WTC11 (cell line): ENCODE results near the gene ZNF598. TPM values are rescaled to one million over a fixed set of nuclear protein-coding genes. Genes with fewer than 3 reads are reported as not detected.
A peak's percentile ranks its signal among the peaks of the same experiment; 100 is the strongest.

Experiments
- ATF1 ChIP-seq: sonication (generic); formaldehyde crosslinking; IDR thresholded peaks from 2 replicates; pipeline ENCODE4 v1.8.1; 2023; ENCODE audit warnings: mild to moderate bottlenecking, moderate library complexity, missing genetic modification reagents
- CBFB ChIP-seq: sonication (generic); formaldehyde crosslinking; IDR thresholded peaks from 2 replicates; pipeline ENCODE4 v1.8.1; 2022; ENCODE audit warnings: mild to moderate bottlenecking, low read depth, missing genetic modification reagents
- CREM ChIP-seq: sonication (generic); formaldehyde crosslinking; IDR thresholded peaks from 2 replicates; pipeline ENCODE4 v1.8.1; 2022; ENCODE audit warnings: mild to moderate bottlenecking, missing genetic modification reagents, moderate library complexity
- ELF4 ChIP-seq: sonication (generic); formaldehyde crosslinking; IDR thresholded peaks from 2 replicates; pipeline ENCODE4 v1.8.1; 2022; ENCODE audit warnings: low read depth, mild to moderate bottlenecking, moderate library complexity, missing genetic modification reagents
- ESRRA ChIP-seq: sonication (generic); formaldehyde crosslinking; IDR thresholded peaks from 2 replicates; pipeline ENCODE4 v1.8.1; 2022; ENCODE audit warnings: mild to moderate bottlenecking, missing genetic modification reagents, borderline replicate concordance
- FOXK1 ChIP-seq: sonication (generic); formaldehyde crosslinking; IDR thresholded peaks from 2 replicates; pipeline ENCODE4 v1.8.0; 2022; ENCODE audit warnings: mild to moderate bottlenecking, moderate library complexity, missing genetic modification reagents
- FOXP1 ChIP-seq: sonication (generic); formaldehyde crosslinking; IDR thresholded peaks from 2 replicates; pipeline ENCODE4 v1.8.0; 2022; ENCODE audit warnings: missing genetic modification reagents, mild to moderate bottlenecking, moderate library complexity, borderline replicate concordance
- NFYB ChIP-seq: sonication (generic); formaldehyde crosslinking; conservative IDR thresholded peaks from 2 replicates; pipeline ENCODE4 v1.8.0; 2022; ENCODE audit warnings: low read depth, missing genetic modification reagents
- PRRX2 ChIP-seq: fragments of 250-450 bp; sonication (Bioruptor Pico); IDR thresholded peaks from 2 replicates; pipeline ENCODE4 v1.8.0; 2021; ENCODE audit warnings: mild to moderate bottlenecking
- SMAD3 ChIP-seq: sonication (generic); formaldehyde crosslinking; IDR thresholded peaks from 2 replicates; pipeline ENCODE4 v1.8.0; 2022; ENCODE audit warnings: missing genetic modification reagents, mild to moderate bottlenecking, borderline replicate concordance
- SOX15 ChIP-seq: fragments of 250-450 bp; sonication (Bioruptor Pico); IDR thresholded peaks from 2 replicates; pipeline ENCODE4 v1.9.0; 2021; ENCODE audit warnings: mild to moderate bottlenecking
- TEAD1 ChIP-seq: sonication (generic); formaldehyde crosslinking; IDR thresholded peaks from 2 replicates; pipeline ENCODE4 v1.8.0; 2022; ENCODE audit warnings: mild to moderate bottlenecking, missing genetic modification reagents
- TP53 ChIP-seq: sonication (generic); formaldehyde crosslinking; IDR thresholded peaks from 2 replicates; pipeline ENCODE4 v1.8.1; 2023; ENCODE audit warnings: mild to moderate bottlenecking, missing genetic modification reagents
- ZNF138 ChIP-seq: sonication (generic); formaldehyde crosslinking; conservative IDR thresholded peaks from 2 replicates; pipeline ENCODE4 v1.8.1; 2022; ENCODE audit warnings: mild to moderate bottlenecking, moderate library complexity, missing genetic modification reagents
- ZNF671 ChIP-seq: fragments of 250-450 bp; sonication (Bioruptor Pico); IDR thresholded peaks from 2 replicates; pipeline ENCODE4 v1.8.0; 2021; ENCODE audit warnings: mild to moderate bottlenecking
- total RNA-seq: library from RNA; stranded (reverse); gene quantifications from 3 replicates; pipeline ENCODE4 v1.2.3, GENCODE V29; 2021
- TF ChIP-seq, protein P1 (sequence below): sonication (generic); formaldehyde crosslinking; IDR thresholded peaks from 2 replicates; pipeline ENCODE4 v1.8.0; 2023; ENCODE audit warnings: missing genetic modification reagents, mild to moderate bottlenecking, borderline replicate concordance
- TF ChIP-seq, protein P2 (sequence below): sonication (generic); formaldehyde crosslinking; IDR thresholded peaks from 2 replicates; pipeline ENCODE4 v1.8.0; 2022; ENCODE audit warnings: mild to moderate bottlenecking, missing genetic modification reagents
- TF ChIP-seq, protein P3 (sequence below): sonication (generic); formaldehyde crosslinking; IDR thresholded peaks from 2 replicates; pipeline ENCODE4 v1.8.1; 2023; ENCODE audit warnings: mild to moderate bottlenecking, missing genetic modification reagents, moderate library complexity
- TF ChIP-seq, protein P4 (sequence below): sonication (generic); formaldehyde crosslinking; IDR thresholded peaks from 2 replicates; pipeline ENCODE4 v1.8.1; 2023; ENCODE audit warnings: mild to moderate bottlenecking, missing genetic modification reagents, moderate library complexity
- TF ChIP-seq, protein P5 (sequence below): sonication (generic); formaldehyde crosslinking; IDR thresholded peaks from 2 replicates; pipeline ENCODE4 v1.8.1; 2022; ENCODE audit warnings: missing genetic modification reagents, borderline replicate concordance
- TF ChIP-seq, protein P6 (sequence below): fragments of 250-450 bp; sonication (Bioruptor Pico); IDR thresholded peaks from 2 replicates; pipeline ENCODE4 v1.9.0; 2021; ENCODE audit warnings: mild to moderate bottlenecking, borderline replicate concordance
- TF ChIP-seq, protein P7 (sequence below): sonication (generic); formaldehyde crosslinking; IDR thresholded peaks from 2 replicates; pipeline ENCODE4 v1.8.1; 2022; ENCODE audit warnings: low read depth, missing genetic modification reagents, borderline replicate concordance

ZNF598 gene
- total RNA-seq, 1 experiment from 2014 or later, result 66.4 TPM

DNA sequence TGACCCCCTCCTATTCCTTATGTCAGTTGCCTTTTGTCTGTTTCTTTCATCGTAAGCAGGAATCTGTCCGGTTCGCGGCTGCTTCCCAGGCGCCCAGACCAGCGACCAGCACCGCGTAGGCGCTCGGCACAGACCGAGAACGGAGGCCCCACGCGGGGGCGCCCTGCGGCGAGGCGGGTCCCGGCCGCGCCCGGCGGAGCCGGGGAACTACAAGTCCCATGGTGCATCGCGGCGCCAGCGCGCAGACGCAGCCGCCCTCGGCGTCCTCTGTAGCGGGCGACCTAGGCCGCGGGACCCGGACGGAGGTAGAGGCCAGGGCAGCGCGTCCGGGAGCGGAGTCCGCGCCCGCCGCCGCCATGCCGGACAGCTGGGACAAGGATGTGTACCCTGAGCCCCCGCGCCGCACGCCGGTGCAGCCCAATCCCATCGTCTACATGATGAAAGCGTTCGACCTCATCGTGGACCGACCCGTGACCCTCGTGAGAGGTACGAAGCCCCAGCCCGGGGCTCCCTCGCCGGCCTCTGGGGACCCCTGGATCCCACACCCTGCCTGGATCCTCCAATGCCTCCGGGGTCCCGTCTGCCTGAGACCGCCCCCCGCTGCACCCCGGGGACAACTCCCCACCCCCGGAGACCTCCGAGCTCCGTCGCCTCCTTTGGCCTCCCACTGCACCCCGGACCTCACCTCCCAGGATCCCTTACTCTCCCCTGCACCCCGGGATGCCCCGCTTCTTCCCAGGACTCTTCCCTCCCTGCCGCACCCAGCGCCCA lies 50.2 kb downstream of the ZNF598 start, which contains the start of gene NDUFB10 (continued):
- TF ChIP-seq, protein P1, sequence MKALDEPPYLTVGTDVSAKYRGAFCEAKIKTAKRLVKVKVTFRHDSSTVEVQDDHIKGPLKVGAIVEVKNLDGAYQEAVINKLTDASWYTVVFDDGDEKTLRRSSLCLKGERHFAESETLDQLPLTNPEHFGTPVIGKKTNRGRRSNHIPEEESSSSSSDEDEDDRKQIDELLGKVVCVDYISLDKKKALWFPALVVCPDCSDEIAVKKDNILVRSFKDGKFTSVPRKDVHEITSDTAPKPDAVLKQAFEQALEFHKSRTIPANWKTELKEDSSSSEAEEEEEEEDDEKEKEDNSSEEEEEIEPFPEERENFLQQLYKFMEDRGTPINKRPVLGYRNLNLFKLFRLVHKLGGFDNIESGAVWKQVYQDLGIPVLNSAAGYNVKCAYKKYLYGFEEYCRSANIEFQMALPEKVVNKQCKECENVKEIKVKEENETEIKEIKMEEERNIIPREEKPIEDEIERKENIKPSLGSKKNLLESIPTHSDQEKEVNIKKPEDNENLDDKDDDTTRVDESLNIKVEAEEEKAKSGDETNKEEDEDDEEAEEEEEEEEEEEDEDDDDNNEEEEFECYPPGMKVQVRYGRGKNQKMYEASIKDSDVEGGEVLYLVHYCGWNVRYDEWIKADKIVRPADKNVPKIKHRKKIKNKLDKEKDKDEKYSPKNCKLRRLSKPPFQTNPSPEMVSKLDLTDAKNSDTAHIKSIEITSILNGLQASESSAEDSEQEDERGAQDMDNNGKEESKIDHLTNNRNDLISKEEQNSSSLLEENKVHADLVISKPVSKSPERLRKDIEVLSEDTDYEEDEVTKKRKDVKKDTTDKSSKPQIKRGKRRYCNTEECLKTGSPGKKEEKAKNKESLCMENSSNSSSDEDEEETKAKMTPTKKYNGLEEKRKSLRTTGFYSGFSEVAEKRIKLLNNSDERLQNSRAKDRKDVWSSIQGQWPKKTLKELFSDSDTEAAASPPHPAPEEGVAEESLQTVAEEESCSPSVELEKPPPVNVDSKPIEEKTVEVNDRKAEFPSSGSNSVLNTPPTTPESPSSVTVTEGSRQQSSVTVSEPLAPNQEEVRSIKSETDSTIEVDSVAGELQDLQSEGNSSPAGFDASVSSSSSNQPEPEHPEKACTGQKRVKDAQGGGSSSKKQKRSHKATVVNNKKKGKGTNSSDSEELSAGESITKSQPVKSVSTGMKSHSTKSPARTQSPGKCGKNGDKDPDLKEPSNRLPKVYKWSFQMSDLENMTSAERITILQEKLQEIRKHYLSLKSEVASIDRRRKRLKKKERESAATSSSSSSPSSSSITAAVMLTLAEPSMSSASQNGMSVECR, result peak; percentile 89; the same call in 1 of the 2 replicates
- TF ChIP-seq TP53 (CRISPR knock-in tag) (no peak; the same call in 1 of the 2 replicates), FOXP1 (CRISPR knock-in tag) (0 out of 2 replicates have a peak, but pooled peaks have one; percentile 24), ZNF138 (CRISPR knock-in tag) (no peak), NFYB (CRISPR knock-in tag) (no peak), ATF1 (CRISPR knock-in tag) (no peak), ESRRA (CRISPR knock-in tag) (peak; percentile 37; the same call in 1 of the 2 replicates), FOXK1 (CRISPR knock-in tag) (peak; percentile 77), CBFB (CRISPR knock-in tag) (no peak), SMAD3 (peak; percentile 71; the same call in 1 of the 2 replicates), ELF4 (CRISPR knock-in tag) (0 out of 2 replicates have a peak, but pooled peaks have one; percentile 44), SOX15 (CRISPR knock-in tag) (no peak), ZNF671 (CRISPR knock-in tag) (0 out of 2 replicates have a peak, but pooled peaks have one; percentile 49), TEAD1 (CRISPR knock-in tag) (peak; percentile 83), CREM (CRISPR knock-in tag) (peak; percentile 82), PRRX2 (CRISPR knock-in tag) (peak; percentile 55; the same call in 1 of the 2 replicates)
- TF ChIP-seq, protein P2, sequence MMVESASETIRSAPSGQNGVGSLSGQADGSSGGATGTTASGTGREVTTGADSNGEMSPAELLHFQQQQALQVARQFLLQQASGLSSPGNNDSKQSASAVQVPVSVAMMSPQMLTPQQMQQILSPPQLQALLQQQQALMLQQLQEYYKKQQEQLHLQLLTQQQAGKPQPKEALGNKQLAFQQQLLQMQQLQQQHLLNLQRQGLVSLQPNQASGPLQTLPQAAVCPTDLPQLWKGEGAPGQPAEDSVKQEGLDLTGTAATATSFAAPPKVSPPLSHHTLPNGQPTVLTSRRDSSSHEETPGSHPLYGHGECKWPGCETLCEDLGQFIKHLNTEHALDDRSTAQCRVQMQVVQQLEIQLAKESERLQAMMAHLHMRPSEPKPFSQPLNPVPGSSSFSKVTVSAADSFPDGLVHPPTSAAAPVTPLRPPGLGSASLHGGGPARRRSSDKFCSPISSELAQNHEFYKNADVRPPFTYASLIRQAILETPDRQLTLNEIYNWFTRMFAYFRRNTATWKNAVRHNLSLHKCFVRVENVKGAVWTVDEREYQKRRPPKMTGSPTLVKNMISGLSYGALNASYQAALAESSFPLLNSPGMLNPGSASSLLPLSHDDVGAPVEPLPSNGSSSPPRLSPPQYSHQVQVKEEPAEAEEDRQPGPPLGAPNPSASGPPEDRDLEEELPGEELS (CRISPR knock-in tag), result peak; percentile 66; the same call in 1 of the 2 replicates
- TF ChIP-seq, protein P3, sequence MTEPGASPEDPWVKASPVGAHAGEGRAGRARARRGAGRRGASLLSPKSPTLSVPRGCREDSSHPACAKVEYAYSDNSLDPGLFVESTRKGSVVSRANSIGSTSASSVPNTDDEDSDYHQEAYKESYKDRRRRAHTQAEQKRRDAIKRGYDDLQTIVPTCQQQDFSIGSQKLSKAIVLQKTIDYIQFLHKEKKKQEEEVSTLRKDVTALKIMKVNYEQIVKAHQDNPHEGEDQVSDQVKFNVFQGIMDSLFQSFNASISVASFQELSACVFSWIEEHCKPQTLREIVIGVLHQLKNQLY (CRISPR knock-in tag), result 0 out of 2 replicates have a peak, but pooled peaks have one; percentile 79
- TF ChIP-seq, protein P4, sequence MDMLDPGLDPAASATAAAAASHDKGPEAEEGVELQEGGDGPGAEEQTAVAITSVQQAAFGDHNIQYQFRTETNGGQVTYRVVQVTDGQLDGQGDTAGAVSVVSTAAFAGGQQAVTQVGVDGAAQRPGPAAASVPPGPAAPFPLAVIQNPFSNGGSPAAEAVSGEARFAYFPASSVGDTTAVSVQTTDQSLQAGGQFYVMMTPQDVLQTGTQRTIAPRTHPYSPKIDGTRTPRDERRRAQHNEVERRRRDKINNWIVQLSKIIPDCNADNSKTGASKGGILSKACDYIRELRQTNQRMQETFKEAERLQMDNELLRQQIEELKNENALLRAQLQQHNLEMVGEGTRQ (CRISPR knock-in tag), result peak; percentile 33
- TF ChIP-seq, protein P5, sequence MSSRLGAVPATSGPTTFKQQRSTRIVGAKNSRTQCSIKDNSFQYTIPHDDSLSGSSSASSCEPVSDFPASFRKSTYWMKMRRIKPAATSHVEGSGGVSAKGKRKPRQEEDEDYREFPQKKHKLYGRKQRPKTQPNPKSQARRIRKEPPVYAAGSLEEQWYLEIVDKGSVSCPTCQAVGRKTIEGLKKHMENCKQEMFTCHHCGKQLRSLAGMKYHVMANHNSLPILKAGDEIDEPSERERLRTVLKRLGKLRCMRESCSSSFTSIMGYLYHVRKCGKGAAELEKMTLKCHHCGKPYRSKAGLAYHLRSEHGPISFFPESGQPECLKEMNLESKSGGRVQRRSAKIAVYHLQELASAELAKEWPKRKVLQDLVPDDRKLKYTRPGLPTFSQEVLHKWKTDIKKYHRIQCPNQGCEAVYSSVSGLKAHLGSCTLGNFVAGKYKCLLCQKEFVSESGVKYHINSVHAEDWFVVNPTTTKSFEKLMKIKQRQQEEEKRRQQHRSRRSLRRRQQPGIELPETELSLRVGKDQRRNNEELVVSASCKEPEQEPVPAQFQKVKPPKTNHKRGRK (CRISPR knock-in tag), result no peak
- TF ChIP-seq, protein P6, sequence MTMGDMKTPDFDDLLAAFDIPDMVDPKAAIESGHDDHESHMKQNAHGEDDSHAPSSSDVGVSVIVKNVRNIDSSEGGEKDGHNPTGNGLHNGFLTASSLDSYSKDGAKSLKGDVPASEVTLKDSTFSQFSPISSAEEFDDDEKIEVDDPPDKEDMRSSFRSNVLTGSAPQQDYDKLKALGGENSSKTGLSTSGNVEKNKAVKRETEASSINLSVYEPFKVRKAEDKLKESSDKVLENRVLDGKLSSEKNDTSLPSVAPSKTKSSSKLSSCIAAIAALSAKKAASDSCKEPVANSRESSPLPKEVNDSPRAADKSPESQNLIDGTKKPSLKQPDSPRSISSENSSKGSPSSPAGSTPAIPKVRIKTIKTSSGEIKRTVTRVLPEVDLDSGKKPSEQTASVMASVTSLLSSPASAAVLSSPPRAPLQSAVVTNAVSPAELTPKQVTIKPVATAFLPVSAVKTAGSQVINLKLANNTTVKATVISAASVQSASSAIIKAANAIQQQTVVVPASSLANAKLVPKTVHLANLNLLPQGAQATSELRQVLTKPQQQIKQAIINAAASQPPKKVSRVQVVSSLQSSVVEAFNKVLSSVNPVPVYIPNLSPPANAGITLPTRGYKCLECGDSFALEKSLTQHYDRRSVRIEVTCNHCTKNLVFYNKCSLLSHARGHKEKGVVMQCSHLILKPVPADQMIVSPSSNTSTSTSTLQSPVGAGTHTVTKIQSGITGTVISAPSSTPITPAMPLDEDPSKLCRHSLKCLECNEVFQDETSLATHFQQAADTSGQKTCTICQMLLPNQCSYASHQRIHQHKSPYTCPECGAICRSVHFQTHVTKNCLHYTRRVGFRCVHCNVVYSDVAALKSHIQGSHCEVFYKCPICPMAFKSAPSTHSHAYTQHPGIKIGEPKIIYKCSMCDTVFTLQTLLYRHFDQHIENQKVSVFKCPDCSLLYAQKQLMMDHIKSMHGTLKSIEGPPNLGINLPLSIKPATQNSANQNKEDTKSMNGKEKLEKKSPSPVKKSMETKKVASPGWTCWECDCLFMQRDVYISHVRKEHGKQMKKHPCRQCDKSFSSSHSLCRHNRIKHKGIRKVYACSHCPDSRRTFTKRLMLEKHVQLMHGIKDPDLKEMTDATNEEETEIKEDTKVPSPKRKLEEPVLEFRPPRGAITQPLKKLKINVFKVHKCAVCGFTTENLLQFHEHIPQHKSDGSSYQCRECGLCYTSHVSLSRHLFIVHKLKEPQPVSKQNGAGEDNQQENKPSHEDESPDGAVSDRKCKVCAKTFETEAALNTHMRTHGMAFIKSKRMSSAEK (CRISPR knock-in tag), result no peak
- TF ChIP-seq, protein P7, sequence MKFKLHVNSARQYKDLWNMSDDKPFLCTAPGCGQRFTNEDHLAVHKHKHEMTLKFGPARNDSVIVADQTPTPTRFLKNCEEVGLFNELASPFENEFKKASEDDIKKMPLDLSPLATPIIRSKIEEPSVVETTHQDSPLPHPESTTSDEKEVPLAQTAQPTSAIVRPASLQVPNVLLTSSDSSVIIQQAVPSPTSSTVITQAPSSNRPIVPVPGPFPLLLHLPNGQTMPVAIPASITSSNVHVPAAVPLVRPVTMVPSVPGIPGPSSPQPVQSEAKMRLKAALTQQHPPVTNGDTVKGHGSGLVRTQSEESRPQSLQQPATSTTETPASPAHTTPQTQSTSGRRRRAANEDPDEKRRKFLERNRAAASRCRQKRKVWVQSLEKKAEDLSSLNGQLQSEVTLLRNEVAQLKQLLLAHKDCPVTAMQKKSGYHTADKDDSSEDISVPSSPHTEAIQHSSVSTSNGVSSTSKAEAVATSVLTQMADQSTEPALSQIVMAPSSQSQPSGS (CRISPR knock-in tag), result no peak
